ENCODE measurements around the gene PRDX3.

PRDX3 gene

GRCh38 chr10:119178372-119179119, at the start of gene PRDX3:
Gene PRDX3 (minus strand): TSS chr10:119178812. CDS start chr10:119178790, 22 bp downstream.
- DNase-seq: peak; percentile 84 to 92 (median 90)

GRCh38 chr10:119227825-119228224, 49.2 kb upstream of the PRDX3 start:
- DNase-seq: no peak

- no peak for DNase-seq
These were observed 46.6 kb upstream of the PRDX3 start for GRCh38 chr10:119225083-119225658.

- no peak for DNase-seq
These were observed 44.4 kb upstream of the PRDX3 start for GRCh38 chr10:119222966-119223386.

- DNase-seq: no peak
These were observed 43.9 kb upstream of the PRDX3 start for GRCh38 chr10:119222537-119222936.

GRCh38 chr10:119221666-119222065, 43.1 kb upstream of the PRDX3 start:
- DNase-seq: no peak

- no peak for DNase-seq
These were observed 42.6 kb upstream of the PRDX3 start for GRCh38 chr10:119221201-119221600.

GRCh38 chr10:119219871-119220270, 41.3 kb upstream of the PRDX3 start:
- DNase-seq: no peak

GRCh38 chr10:119217991-119218490, 39.4 kb upstream of the PRDX3 start:
- no peak for DNase-seq

- no peak for DNase-seq
These were observed 38.8 kb upstream of the PRDX3 start for GRCh38 chr10:119217401-119217800.

- DNase-seq: no peak
These were observed 37.5 kb upstream of the PRDX3 start for GRCh38 chr10:119216127-119216526.

GRCh38 chr10:119215371-119215770, 36.8 kb upstream of the PRDX3 start:
- no peak for DNase-seq

- DNase-seq: no peak
These were observed 33.2 kb upstream of the PRDX3 start for GRCh38 chr10:119211625-119212441.

- DNase-seq: no peak
These were observed 32.6 kb upstream of the PRDX3 start for GRCh38 chr10:119211176-119211575.

GRCh38 chr10:119210633-119211032, 32.0 kb upstream of the PRDX3 start:
- no peak for DNase-seq

GRCh38 chr10:119209736-119210355, 31.2 kb upstream of the PRDX3 start:
- DNase-seq: no peak

- peak; percentile 12 to 35 (median 22) for DNase-seq
These were observed 30.6 kb upstream of the PRDX3 start for GRCh38 chr10:119209035-119209735.

GRCh38 chr10:119208553-119208940, 29.9 kb upstream of the PRDX3 start:
- no peak for DNase-seq

- DNase-seq: peak in 2 of 4 experiments; percentile 29 to 32
These were observed 29.3 kb upstream of the PRDX3 start for GRCh38 chr10:119207713-119208552.

GRCh38 chr10:119207366-119207666, 28.7 kb upstream of the PRDX3 start, which contains the start of gene GRK5:
Gene GRK5 (plus strand): TSS chr10:119207571. CDS start chr10:119207918, 347 bp downstream.
- DNase-seq: peak; percentile 83 to 95 (median 88)

GRCh38 chr10:119206603-119207365, 28.2 kb upstream of the PRDX3 start:
- peak; percentile 48 to 63 (median 52) for DNase-seq
